ENCODE results near the gene UPF2. TPM values are rescaled to one million over a fixed set of nuclear protein-coding genes. Genes with fewer than 3 reads are reported as not detected.

UPF2 gene
- total RNA-seq, 3 donors from 2014 or later = 26.1 to 31.0 (median 30.3) TPM

DNA sequence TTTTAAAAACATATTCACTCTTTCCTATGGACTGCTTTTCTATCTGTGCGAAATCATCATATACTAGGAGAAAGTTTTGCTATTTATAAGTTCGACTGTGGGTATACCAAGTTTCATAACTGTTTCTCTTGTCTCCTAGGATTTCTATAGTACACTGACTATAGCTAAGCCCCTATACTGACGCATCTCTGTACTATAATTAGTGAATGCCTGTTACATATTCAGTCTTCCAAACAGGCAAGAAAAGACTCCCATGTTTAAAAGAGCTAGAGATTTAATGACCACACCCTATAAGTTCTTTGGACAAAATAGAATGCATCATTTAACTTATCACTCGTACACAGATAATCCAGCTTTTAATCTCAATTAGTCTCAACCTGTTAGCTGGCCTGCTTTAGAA, 80.8 kb downstream of the UPF2 start:
- H3K4me3 Mint-ChIP-seq = no peak overlapping the region
- H3K27me3 Mint-ChIP-seq (ENCODE audit: low read depth) = no peaks in the 10 kb centered on the region
- DNase-seq = no peak
- no peaks in the 10 kb centered on the region for H3K4me1 Mint-ChIP-seq (ENCODE audit: low read depth)
- H3K36me3 Mint-ChIP-seq (ENCODE audit: insufficient read depth) = peaks cover 49% of the 10 kb centered on the region
- no peak for ATAC-seq
- H3K9me3 Mint-ChIP-seq = no peaks in the 10 kb centered on the region

DNA sequence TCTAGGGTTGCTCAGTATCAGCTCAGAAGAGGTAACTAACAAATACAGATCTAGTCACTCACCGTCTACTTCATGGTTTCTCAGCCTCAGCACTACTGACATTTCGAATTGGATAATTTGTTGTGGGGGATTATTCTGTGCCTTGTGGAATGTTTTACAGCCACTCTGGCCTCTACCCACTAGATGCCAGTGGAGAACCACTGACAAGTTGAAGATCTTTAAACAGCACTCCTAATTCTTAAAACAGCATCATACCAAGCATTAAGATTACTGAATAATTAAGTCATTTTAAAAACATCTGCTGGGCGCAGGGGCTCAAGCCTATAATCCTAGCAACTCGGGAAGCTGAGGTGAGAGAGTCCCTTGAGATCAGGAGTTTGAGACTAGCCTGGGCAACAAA, 82.6 kb downstream of the UPF2 start:
- Mint-ChIP-seq H3K4me3 (no peak overlapping the region), H3K36me3 (ENCODE audit: insufficient read depth) (peaks cover 54% of the 10 kb centered on the region), H3K27me3 (ENCODE audit: low read depth) (no peaks in the 10 kb centered on the region), H3K4me1 (ENCODE audit: low read depth) (no peaks in the 10 kb centered on the region), H3K9me3 (no peaks in the 10 kb centered on the region)
- ATAC-seq = no peak
- no peak for DNase-seq

DNA sequence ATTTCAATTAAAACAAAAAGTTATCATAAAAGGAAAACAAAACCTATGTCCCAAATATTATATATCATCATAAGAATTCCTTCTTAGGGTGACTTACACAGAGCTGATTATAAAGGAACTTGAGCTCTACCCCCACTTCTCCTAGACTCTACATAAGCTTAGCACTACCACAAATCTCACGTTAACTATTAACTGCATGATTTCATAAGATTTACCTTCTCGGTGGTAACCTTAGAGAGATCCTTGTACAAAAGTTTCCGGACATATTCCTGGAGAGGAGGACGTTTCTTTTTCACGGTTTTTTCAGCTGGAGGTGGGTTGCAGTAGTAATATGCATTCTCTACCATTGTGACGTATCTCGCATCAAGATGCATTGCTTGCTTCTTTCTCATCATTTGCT, 83.7 kb downstream of the UPF2 start:
- DNase-seq = no peak
- no peak for ATAC-seq
- H3K9me3 Mint-ChIP-seq = no peaks in the 10 kb centered on the region
- H3K4me3 Mint-ChIP-seq = no peak overlapping the region
- H3K36me3 Mint-ChIP-seq (ENCODE audit: insufficient read depth) = peaks cover 50% of the 10 kb centered on the region
- no peaks in the 10 kb centered on the region for H3K4me1 Mint-ChIP-seq (ENCODE audit: low read depth)
- no peaks in the 10 kb centered on the region for H3K27me3 Mint-ChIP-seq (ENCODE audit: low read depth)

DNA sequence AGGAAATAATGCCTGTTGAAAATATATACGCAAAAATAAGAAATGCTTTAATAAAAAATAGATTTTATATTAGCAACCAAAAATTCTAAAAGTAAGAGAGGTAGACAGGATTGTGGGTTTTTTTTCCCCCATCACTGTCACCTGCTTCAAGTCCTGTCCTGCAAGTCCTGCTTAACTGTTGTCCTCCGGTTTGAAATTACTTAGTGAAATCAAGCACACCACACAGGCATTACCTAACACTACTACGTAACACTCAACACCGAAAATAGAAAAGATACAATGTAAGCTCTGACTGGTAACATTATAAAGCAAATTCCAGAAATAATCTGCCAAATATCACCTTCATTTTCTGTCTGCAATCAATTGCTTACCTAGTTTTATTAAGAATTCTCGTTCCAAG, 90.9 kb downstream of the UPF2 start:
- Mint-ChIP-seq H3K27me3 (ENCODE audit: low read depth) (no peaks in the 10 kb centered on the region), H3K4me1 (ENCODE audit: low read depth) (peaks cover 4% of the 10 kb centered on the region), H3K4me3 (no peak overlapping the region), H3K36me3 (ENCODE audit: insufficient read depth) (peaks cover 41% of the 10 kb centered on the region), H3K9me3 (no peaks in the 10 kb centered on the region)
- DNase-seq = no peak
- ATAC-seq = no peak

DNA sequence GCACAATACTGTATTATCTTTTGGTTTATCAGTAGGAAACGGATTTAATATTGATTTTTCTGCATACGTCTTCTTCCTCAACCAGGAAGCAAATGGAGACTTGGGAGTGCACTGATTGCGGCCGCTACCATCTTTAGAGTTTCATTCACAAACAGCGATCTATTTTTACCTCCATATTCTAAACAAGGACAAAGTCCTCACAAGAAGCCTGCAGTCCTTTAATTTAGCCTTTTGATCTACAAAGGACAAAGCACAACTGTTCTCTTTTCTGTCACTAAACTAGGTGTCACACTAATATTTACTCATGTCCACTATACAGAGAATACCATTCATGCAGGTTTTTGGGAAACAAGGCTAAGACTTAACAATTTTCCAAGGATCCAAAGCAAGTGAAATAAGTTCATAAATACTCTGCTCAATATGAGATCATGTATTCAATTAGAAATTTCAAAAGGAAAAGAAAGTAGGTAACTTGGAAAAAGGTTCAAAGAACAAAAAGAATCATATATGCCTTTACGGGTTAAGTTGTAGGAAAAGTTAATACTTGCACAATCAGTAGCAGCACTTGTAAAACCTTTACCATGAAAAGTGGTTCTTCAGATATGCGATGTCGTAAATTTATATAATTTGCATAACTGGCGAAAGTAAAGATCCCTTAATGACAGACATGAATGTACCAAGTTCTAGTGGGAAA, 92.1 kb downstream of the UPF2 start:
- Mint-ChIP-seq H3K36me3 (ENCODE audit: insufficient read depth) (peaks cover 34% of the 10 kb centered on the region), H3K4me1 (ENCODE audit: low read depth) (peaks cover 4% of the 10 kb centered on the region), H3K4me3 (no peak overlapping the region), H3K9me3 (no peaks in the 10 kb centered on the region), H3K27me3 (ENCODE audit: low read depth) (no peaks in the 10 kb centered on the region)
- DNase-seq = no peak
- ATAC-seq = no peak

DNA sequence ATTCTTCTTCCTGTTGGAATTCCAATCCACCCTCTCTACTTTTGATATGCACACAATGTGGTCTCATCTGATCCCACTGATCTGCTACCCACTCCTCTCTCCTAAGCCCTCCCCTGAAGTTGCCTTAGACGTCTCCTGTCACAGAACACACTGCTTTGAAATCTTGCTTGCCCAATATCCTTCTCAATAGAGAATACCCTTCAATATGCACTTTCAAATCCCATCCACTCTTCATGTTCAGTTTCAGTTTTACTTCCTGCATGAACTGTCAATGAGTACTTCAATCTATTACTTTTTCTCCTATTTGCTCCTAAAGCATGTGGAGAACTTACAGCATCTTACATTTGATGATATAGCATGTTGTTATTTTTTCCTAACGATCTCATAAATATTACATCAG, 93.5 kb downstream of the UPF2 start:
- H3K9me3 Mint-ChIP-seq = no peaks in the 10 kb centered on the region
- ATAC-seq (no peak), DNase-seq (no peak)
- H3K36me3 Mint-ChIP-seq (ENCODE audit: insufficient read depth) = peaks cover 38% of the 10 kb centered on the region
- peaks cover 4% of the 10 kb centered on the region for H3K4me1 Mint-ChIP-seq (ENCODE audit: low read depth)
- H3K4me3 Mint-ChIP-seq = no peak overlapping the region
- no peaks in the 10 kb centered on the region for H3K27me3 Mint-ChIP-seq (ENCODE audit: low read depth)

DNA sequence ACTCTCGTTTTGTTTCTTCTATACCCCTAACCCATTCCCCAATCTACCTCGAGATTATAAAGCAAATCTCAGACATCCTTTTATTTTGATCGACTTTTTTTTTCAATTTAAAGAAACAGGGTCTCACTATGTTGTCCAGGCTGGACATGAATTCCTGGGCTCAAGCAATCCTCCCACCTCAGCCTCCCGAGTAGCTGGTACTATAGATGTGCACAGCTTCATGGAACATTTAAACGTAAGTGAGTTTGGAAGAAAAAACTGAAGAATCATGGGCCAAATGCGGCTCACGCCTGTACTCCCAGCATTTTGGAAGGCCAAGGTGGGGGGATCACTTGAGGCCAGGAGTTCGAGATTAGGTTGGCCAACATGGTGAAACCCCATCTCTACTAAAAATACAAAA, 96.0 kb downstream of the UPF2 start:
- H3K9me3 Mint-ChIP-seq = no peaks in the 10 kb centered on the region
- H3K36me3 Mint-ChIP-seq (ENCODE audit: insufficient read depth) = peaks cover 43% of the 10 kb centered on the region
- peaks cover 4% of the 10 kb centered on the region for H3K4me1 Mint-ChIP-seq (ENCODE audit: low read depth)
- no peak overlapping the region for H3K4me3 Mint-ChIP-seq
- DNase-seq (no peak), ATAC-seq (no peak)
- H3K27me3 Mint-ChIP-seq (ENCODE audit: low read depth) = no peaks in the 10 kb centered on the region

DNA sequence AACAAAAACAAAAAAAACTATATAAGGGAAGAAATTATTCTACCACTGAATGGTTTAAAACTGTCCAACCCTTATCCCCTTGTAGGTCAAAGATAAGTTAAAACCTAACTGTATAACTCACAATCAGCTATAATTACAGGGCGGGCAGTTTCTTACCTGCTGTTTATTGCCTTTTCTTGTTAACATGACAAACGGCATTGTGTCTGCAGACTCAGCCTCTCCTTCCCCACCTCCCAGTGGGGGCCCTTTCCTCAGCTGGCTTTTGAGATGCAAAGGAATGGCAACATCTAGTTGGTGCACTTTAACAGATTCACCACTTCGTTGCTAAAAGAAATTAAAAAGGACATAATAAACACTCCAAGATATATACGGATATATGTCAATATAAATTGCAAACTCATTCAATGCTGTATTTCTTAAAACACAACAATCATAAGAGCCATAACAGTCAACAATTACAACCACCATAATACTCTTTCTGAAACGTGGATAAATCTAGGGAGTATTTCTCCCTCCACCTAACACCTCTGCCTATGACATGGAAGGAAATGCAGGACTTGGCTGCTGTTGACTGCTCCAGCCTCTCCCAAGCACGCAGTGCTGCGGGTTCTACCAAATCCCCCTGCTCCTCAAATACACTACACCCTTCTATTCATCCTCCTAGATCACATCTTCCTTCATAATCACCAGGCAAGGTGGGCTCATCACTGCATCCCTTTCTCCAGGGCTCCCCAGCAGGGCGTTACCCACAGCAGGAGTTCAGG, 106.0 kb downstream of the UPF2 start:
- peaks cover 19% of the 10 kb centered on the region for H3K36me3 Mint-ChIP-seq (ENCODE audit: insufficient read depth)
- no peaks in the 10 kb centered on the region for H3K9me3 Mint-ChIP-seq
- no peak for DNase-seq
- H3K27me3 Mint-ChIP-seq (ENCODE audit: low read depth) = no peaks in the 10 kb centered on the region
- H3K4me3 Mint-ChIP-seq = no peak overlapping the region
- no peaks in the 10 kb centered on the region for H3K4me1 Mint-ChIP-seq (ENCODE audit: low read depth)
- ATAC-seq = no peak

DNA sequence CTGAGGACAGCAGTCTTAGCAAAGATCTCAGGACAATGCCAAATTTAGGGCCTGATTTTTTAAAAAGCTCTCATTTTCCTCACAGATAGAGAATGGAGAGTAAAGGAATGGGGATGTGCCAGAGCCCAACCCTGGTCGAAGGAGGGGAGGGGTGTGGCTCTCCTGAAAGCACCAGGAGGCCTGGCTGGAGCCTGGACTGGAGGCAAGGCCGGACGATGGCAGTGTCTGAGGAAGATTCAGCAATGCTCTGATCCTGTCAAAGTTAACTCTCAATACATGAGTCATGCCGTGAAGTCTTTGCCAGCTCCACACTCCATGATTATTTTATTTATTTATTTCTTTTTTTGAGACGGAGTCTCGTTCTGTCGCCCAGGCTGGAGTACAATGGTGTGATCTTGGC, 108.3 kb downstream of the UPF2 start:
- Mint-ChIP-seq H3K27me3 (ENCODE audit: low read depth) (no peaks in the 10 kb centered on the region), H3K4me3 (no peak overlapping the region), H3K36me3 (ENCODE audit: insufficient read depth) (peaks cover 36% of the 10 kb centered on the region), H3K4me1 (ENCODE audit: low read depth) (no peaks in the 10 kb centered on the region), H3K9me3 (no peaks in the 10 kb centered on the region)
- DNase-seq = no peak
- ATAC-seq = no peak

DNA sequence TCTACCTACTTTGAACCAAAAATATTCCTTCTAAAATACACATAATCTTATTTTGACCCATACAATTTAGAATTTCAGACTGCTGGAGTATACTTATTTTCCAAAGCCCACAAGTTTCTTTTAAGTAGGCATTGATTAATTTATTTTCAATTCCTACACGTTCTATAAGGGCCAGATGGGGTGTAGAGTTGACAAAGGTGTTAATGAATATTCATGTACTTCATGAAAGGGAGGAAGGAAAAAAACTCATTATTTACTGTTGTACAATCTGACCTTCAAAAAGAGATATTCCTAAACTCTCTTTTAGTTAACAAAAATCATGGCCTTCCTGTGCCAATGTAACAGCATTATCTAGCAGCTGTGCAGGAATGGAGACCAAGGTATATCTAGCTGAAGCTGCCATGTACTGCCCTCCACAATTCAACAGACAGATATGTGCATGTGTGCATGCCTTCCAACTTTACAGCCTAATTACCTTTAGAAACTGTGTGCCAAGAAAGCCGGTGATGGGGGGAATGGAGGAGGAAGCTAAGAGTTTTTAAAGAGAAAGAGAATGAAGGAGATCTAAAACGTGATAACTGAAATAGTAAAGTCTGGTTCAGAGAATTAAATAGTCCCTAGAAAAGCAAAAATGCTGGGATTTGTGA, 108.9 kb downstream of the UPF2 start:
- no peaks in the 10 kb centered on the region for H3K27me3 Mint-ChIP-seq (ENCODE audit: low read depth)
- no peaks in the 10 kb centered on the region for H3K4me1 Mint-ChIP-seq (ENCODE audit: low read depth)
- DNase-seq (no peak), ATAC-seq (no peak)
- peaks cover 41% of the 10 kb centered on the region for H3K36me3 Mint-ChIP-seq (ENCODE audit: insufficient read depth)
- no peaks in the 10 kb centered on the region for H3K9me3 Mint-ChIP-seq
- H3K4me3 Mint-ChIP-seq = no peak overlapping the region

DNA sequence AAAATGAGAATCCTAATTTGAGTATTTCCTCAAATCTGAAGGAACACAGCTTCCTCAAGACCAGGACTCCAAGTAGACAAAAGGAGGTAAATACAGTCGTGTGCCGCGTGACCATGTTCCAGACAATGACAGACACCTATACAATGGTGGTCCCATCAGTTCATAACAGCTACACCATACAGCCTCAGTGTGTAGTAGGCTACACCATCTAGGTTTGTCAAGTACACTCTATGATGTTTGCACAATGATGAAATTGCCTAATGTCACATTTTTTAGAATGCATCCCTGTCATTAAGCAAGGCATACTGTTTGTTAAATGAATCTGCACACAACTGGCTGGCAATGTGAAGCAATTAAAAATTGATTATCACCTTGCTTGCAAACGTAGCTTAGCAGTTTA, 111.6 kb downstream of the UPF2 start:
- no peak for ATAC-seq
- Mint-ChIP-seq H3K9me3 (no peaks in the 10 kb centered on the region), H3K36me3 (ENCODE audit: insufficient read depth) (peaks cover 49% of the 10 kb centered on the region), H3K27me3 (ENCODE audit: low read depth) (no peaks in the 10 kb centered on the region), H3K4me3 (no peak overlapping the region), H3K4me1 (ENCODE audit: low read depth) (no peaks in the 10 kb centered on the region)
- no peak for DNase-seq

DNA sequence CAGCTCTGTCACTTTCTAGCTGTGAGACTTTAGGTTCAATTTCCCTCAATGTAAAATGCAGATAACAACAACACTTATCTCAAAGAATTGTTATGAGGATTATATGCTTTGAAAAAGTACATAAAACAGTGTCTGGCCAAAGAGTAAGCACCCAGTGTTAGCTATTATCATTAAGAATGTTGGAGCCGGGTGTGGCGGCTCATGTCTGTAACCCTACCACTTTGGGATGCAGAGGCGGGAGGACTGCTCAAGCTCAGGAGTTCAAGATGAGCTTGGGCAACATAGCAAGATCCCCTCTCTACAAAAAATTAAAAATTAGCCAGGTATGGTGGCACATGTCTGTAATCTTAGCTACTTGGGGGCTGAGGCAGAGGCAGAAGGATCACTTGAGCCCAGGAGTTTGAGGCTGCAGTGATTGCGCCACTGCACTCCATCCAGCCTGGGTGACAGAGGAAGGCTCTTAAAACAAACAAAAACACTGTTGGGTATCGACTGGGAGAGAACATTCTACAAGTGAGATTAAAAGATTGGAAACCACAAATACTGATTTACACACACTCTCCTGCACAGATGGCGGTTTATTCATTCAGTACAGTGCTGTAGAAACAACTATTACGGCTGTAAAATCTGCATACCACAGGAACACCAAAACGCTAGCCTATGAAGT, 112.2 kb downstream of the UPF2 start:
- Mint-ChIP-seq H3K4me3 (no peak overlapping the region), H3K27me3 (ENCODE audit: low read depth) (no peaks in the 10 kb centered on the region), H3K4me1 (ENCODE audit: low read depth) (no peaks in the 10 kb centered on the region), H3K36me3 (ENCODE audit: insufficient read depth) (peaks cover 53% of the 10 kb centered on the region), H3K9me3 (no peaks in the 10 kb centered on the region)
- ATAC-seq (no peak), DNase-seq (no peak)

DNA sequence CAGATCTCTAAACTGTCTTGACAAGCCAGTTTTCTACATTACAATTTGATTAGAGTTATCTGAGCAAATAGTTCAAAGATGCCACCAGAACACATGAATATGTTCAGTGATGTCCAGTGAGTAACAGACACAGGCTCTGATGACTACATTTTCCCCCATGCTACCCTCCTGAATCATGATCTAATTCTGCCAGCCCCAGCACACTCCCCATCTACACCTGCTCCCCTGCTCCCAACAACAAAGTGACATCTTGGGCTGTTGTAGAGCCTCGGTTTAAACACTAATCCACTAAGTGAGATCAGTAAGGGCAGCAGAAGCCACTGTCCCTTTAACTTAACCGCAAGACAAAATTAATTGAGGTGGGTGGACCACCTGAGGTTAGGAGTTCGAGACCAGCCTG, 114.9 kb downstream of the UPF2 start:
- Mint-ChIP-seq H3K4me1 (ENCODE audit: low read depth) (no peaks in the 10 kb centered on the region), H3K27me3 (ENCODE audit: low read depth) (no peaks in the 10 kb centered on the region), H3K4me3 (no peak overlapping the region), H3K9me3 (no peaks in the 10 kb centered on the region), H3K36me3 (ENCODE audit: insufficient read depth) (peaks cover 53% of the 10 kb centered on the region)
- ATAC-seq = no peak
- DNase-seq = no peak

DNA sequence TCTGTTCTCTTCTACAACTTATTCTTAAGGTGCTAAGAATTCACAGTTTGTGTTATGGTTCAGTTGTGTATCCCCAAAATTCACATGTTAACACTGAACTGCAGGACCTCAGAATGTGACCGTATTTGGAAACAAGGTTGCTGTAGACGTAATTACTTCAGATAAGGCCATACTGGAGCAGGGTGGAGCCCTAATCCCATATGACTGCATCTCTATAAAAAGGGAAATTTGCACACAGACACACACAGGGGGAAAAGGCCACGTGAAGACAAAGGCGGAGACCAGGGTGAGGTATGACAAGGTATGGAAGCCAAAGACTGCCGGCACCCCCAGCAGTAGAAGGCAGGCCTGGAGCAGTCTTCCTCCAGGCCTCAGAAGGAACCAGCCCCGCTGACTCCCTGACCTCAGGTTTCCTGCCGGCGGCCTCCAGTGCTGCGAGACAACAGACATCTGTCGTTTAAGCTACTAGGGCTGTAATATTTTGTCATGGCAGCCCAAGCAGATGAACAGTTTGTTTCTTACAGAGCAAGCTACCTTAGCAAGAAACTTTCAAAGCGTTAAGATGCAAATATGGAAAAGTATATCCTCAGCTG, 120.7 kb downstream of the UPF2 start:
- H3K27me3 Mint-ChIP-seq (ENCODE audit: low read depth) = no peaks in the 10 kb centered on the region
- H3K4me3 Mint-ChIP-seq = no peak overlapping the region
- ATAC-seq (no peak), DNase-seq (no peak)
- H3K4me1 Mint-ChIP-seq (ENCODE audit: low read depth) = no peaks in the 10 kb centered on the region
- no peaks in the 10 kb centered on the region for H3K9me3 Mint-ChIP-seq
- H3K36me3 Mint-ChIP-seq (ENCODE audit: insufficient read depth) = peaks cover 43% of the 10 kb centered on the region
